ENCODE measurements around the gene YAF2.
"Not testable (repeated sequence)": the region's sequence is repeated elsewhere in the genome, so short reads cannot be mapped to it uniquely, and the experiment has no call there.

Gene YAF2

GRCh38 chr12:42192258-42192657 is 45.8 kb downstream of the YAF2 start:
- no peak for DNase-seq

- no peak for DNase-seq
Measured at GRCh38 chr12:42190376-42190775, 47.7 kb downstream of the YAF2 start.

- DNase-seq = not testable (repeated sequence)
Measured at GRCh38 chr12:42188275-42188674, 49.8 kb downstream of the YAF2 start.

GRCh38 chr12:42187799-42188198 is 50.2 kb downstream of the YAF2 start:
- DNase-seq = no peak

- no peak for DNase-seq
Measured at GRCh38 chr12:42186793-42187192, 51.3 kb downstream of the YAF2 start.

- no peak for DNase-seq
Measured at GRCh38 chr12:42182394-42182793, 55.7 kb downstream of the YAF2 start.

GRCh38 chr12:42180990-42181596 is 57.0 kb downstream of the YAF2 start:
- DNase-seq = no peak

GRCh38 chr12:42178101-42178500 is 59.9 kb downstream of the YAF2 start:
- DNase-seq = no peak

GRCh38 chr12:42174978-42175377 is 63.1 kb downstream of the YAF2 start:
- DNase-seq = no peak

- DNase-seq = no peak
Measured at GRCh38 chr12:42173961-42174521, 64.0 kb downstream of the YAF2 start.

- no peak for DNase-seq
Measured at GRCh38 chr12:42172441-42173210, 65.4 kb downstream of the YAF2 start.

- DNase-seq = no peak
Measured at GRCh38 chr12:42167711-42168110, 70.3 kb downstream of the YAF2 start.

GRCh38 chr12:42166501-42166900 is 71.5 kb downstream of the YAF2 start:
- DNase-seq = no peak

GRCh38 chr12:42163913-42164312 is 74.1 kb downstream of the YAF2 start:
- no peak for DNase-seq

- DNase-seq = no peak
Measured at GRCh38 chr12:42162965-42163364, 75.1 kb downstream of the YAF2 start.

GRCh38 chr12:42162193-42162592 is 75.9 kb downstream of the YAF2 start:
- DNase-seq = no peak

GRCh38 chr12:42161529-42161928 is 76.5 kb downstream of the YAF2 start:
- DNase-seq = no peak

- no peak for DNase-seq
Measured at GRCh38 chr12:42156232-42156631, 81.8 kb downstream of the YAF2 start.

- DNase-seq = no peak
Measured at GRCh38 chr12:42145552-42146215, 92.4 kb downstream of the YAF2 start.

GRCh38 chr12:42145197-42145549 is 92.9 kb downstream of the YAF2 start:
- no peak for DNase-seq

GRCh38 chr12:42144408-42145196 is 93.4 kb downstream of the YAF2 start, which contains the start of gene GXYLT1:
Gene GXYLT1 (minus strand): TSS chr12:42144874. CDS start chr12:42144646, 228 bp downstream.
- peak; percentile 64 for DNase-seq

GRCh38 chr12:42144158-42144407 is 94.0 kb downstream of the YAF2 start:
- DNase-seq = no peak
